Fibroblast of mammary gland (primary cell): ENCODE data around the gene SALL4.

ENCODE experiments used
- DNase-seq: peaks from one replicate; pipeline ENCODE4 v3.0.0-alpha.2; 2010; ENCODE audit warnings: low read depth
- H3K4me3 ChIP-seq: 2 replicates; pipeline ENCODE4 v1.5.1; 2011; ENCODE audit warnings: low read depth, mild to moderate bottlenecking, low read length, moderate library complexity; ENCODE audit not compliant: control insufficient read depth
- CTCF ChIP-seq: conservative IDR thresholded peaks from 2 replicates; pipeline ENCODE4 v1.5.1; 2011; ENCODE audit warnings: low read depth, low read length, inconsistent platforms; ENCODE audit not compliant: control insufficient read depth, insufficient read depth

SALL4 gene

GRCh38 chr20:51815383-51816076 is 13.2 kb upstream of the SALL4 start:
- no peak for TF ChIP-seq CTCF
- no peak overlapping the region for H3K4me3 ChIP-seq
- DNase-seq, result no peak

GRCh38 chr20:51812861-51813260 is 10.5 kb upstream of the SALL4 start:
- H3K4me3 ChIP-seq, result no peak overlapping the region
- no peak for TF ChIP-seq CTCF
- no peak for DNase-seq

GRCh38 chr20:51811514-51812128 is 9.3 kb upstream of the SALL4 start:
- TF ChIP-seq CTCF, result no peak
- DNase-seq, result no peak
- H3K4me3 ChIP-seq, result no peak overlapping the region

- no peak overlapping the region for H3K4me3 ChIP-seq
- no peak for TF ChIP-seq CTCF
- peak; percentile 56 for DNase-seq
These were observed 8.7 kb upstream of the SALL4 start for GRCh38 chr20:51811042-51811355.

GRCh38 chr20:51810155-51811041 is 8.1 kb upstream of the SALL4 start:
- TF ChIP-seq CTCF, result no peak

GRCh38 chr20:51807720-51808250 is 5.5 kb upstream of the SALL4 start:
- no peak for DNase-seq
- H3K4me3 ChIP-seq, result no peak overlapping the region
- TF ChIP-seq CTCF, result no peak

More at GRCh38 chr20:51810155-51811041, 8.1 kb upstream of the SALL4 start:
- H3K4me3 ChIP-seq, result no peak overlapping the region
- DNase-seq, result no peak
